Activated CD4-positive, alpha-beta T cell treated with anti-CD3 and anti-CD28 coated beads, Interleukin-2, Interleukin-4, amounts not matched to agents 100 ng/mL and 50 ng/mL, durations not matched to agents 16 hours and 8 hours (primary cell): ENCODE data around the gene DBX1.
"Not testable (repeated sequence)": the region's sequence is repeated elsewhere in the genome, so short reads cannot be mapped to it uniquely, and the experiment has no call there.

Experiments used
- DNase-seq: peaks from one replicate; pipeline ENCODE4 v3.0.0-alpha.2; 2020; ENCODE audit warnings: low spot score

DBX1 gene

DNA sequence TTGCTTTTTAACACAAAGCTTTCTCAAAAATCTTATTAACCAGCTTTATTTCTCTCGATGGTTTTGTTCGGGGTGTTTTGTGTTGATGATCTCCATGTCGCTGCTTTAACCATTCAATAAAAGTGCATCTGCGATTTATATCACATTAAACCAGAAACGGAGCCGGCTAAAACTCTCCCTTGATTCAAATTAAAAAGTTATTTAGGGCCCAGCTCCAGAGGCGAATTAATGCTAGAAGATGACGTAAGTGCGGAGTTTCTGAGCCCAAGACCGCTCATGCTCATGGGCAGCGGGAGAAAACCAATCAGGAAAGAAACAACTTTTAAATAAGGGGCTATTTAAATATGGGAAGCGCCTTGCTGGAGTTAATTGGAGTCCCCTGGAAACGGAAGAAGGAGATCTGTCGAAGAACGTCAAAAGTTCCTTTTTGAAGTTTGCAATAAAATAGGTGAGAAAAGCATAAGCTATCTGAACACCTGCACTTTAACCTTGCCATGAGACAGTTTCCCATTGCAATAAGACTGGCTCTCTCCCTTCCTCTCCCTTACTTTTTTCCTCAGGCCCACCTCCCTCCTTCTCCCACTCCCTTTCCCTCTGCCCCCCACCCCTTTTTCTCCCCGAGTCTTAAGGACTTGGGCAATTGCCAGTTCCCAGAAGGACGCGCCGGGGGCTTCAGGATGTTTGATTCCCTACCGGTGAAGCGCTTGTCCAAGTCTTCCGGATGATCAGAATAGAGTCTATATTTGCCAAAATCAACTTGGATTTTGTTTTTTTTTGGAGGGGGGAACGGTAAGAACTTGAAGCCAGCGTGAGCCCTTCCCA lies 1.9 kb upstream of the DBX1 start:
- DNase-seq = no peak

DNA sequence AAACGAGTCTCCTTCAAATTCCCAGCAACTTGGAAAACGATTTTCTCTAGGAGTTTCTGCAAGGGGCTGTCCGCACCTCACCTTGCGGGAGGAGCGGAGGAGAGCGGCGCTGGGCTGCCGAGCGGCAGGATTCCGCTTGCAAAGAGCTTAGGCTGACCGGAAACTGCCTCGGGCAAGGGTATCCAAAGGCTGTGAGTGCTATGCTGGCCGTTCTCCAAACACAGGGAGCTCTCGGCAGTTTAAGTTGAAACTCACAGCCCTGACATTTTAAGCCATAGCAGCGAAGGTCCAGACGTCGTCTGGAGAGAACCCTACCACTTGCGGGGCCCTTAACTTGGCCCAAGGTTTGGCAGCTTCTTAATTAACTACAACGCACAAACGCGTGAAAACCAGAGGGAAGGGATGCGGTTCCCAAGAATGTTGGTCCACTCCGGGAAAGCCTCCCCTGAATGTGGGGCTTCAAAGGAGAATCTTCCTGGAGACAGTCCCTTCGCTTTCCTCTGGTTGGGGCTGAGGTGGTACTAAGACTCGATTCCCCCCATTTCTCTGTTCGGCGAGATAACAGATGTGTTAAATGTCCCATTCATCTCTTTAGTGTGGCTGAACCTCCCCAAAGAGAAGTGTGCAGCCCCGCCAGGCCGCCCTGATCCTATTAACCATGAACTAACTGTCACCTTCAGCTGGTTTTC lies 1.1 kb upstream of the DBX1 start:
- no peak for DNase-seq

DNA sequence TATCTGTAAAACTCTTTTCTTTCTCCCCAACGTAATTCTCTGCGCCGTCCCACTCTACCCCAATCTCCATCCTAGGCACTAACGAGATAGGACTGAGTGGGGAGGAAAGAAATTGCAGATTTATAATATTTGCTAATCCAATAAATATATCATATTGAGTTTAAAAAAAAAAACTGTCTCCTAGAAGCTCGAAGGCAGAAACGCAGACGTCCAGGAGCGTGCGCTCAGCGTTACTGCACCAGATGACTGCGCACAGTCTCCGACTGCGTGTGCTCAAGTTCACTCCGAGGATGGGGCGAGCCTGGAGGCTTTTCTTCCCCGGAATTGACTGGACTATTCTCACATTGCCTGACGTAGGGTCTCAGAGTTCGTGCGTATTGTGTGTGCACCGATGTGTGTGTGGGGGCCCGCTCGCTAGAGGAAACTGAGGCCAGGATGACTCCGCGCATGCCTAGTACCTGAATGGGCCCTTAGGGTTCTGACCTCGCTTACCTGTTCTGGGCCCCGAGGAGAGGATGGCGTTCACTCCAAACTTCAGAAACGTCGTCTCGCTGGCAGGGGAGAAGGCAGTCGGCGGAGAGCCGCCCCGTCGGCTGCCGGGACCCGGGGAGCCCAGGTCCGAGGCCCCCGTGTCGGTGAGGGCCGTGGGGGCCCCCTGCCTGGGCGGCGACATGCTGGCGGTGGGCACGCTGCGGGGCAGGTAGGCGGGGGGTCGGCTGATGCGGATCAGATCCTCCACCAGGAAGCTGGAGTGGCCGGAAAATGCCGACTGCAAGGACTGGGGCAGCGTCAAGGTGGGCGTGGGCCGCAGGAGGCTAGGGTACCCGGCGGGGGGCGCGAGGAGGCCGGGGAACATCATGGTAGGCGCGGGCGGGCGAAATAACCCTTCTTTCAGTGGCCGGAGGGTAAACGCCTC lies 551 bp downstream of the DBX1 start:
- no peak for DNase-seq

DNA sequence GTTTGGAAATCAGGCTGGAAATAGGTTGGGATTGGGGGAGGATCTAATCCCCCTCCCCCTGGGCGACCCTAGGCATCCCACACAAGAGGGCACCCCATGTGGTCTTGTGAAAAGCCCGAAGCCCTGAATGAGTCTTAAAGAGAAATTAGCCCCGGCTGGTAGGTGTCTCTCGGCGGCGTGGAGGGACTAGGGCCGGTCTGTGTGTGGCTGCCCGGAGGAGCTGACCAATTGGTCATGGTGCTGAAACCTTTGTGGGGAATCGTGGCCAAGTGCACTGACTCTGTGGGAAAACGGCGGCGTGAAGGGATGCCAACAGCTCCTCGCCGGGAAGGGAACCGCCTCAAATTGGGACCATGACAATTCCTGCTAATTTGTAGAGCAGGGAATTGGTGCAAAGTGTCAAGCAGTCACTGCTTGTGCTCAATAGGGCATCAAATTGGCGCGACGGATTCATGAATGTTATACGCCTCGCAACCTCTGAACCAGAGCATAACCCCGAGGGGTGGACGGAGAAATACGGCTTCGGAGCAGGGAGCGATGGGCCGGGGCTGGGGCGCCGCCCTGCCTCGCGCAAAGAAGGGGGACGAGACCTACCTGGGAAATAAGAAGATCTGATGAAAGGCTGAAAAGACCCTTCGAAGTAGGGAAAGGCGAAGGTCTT lies 1.5 kb downstream of the DBX1 start:
- no peak for DNase-seq

DNA sequence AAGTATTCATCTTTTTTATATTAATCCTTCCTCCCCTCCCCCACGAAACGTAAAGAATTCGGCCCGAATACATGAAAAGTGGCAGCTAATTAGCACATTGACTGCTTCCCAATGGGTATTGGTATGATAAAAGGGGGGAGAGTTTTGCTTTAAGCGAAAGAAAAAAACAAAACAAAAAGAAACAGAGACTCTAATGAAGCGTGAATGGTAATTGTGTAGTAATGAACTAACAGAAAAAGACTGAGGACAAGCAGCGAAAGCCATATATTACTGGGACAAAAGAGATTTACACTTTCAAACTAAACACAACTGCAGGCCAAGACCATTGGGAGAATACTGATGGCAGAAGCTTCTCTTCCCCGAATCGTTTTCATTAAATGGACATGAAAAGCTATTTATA lies 2.5 kb downstream of the DBX1 start:
- no peak for DNase-seq

DNA sequence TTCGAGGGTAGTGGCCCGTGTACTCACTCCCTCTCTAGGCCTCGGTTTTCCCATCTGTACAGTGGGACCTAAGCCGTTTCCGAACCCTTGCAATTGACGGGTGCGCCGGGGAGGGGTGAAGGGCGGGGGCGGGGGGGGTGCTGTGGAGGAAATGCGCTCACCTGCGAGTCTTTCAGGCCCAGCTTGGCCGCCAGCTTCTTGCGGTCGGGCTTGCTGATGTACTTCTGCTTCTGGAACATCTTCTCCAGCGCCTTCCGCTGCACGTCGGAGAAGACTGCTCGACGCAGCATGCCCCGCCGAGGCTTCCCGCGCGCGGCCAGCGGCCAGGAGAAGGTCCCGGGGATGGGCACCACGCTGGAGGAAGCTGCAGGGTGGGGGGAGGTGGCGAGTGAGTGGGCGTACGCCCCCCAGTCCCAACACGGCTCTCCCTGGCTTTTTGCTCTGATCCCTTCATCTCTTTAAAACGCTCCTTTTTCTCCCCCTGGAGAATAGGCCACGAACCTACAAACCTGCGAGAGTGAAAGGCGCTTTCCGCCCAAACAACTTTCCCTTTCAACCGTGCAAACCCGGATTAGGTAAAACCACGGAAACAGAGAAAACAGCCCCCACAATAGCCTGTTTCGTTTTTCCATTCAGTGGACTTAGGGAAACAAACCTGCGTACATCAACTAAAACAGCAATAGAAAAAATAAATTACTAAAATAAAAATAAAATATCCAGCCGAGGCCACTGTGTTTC lies 3.2 kb downstream of the DBX1 start:
- no peak for DNase-seq

DNA sequence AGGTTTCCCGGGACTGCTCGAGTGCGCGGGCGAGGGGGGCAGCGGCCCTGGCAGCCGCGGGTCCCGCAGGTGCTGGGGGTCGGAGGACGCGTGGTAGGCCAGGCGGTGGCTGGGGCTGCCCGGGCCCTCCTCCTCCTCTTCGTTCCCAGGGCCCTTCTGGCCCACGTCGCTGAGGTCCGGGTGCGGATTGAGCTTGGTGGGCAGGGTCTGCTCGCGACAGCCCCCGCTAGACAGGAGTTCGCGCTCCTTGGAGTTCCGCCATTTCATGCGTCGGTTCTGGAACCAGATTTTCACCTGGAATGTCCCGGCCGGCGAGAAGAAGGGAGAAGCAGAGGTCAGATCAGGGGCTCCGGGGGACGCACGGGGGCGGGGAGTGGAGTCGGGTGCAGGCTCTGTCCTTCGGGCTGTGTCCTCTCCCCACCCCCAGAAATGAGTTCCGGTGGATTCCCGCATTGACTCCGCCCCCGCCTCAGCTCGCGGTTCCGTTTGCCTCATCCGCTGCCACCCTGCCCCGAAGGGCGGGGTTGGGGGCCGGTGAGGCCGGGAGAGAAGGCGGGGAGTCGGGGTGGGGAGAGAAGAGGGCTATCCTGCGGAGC lies 3.9 kb downstream of the DBX1 start:
- DNase-seq = no peak

DNA sequence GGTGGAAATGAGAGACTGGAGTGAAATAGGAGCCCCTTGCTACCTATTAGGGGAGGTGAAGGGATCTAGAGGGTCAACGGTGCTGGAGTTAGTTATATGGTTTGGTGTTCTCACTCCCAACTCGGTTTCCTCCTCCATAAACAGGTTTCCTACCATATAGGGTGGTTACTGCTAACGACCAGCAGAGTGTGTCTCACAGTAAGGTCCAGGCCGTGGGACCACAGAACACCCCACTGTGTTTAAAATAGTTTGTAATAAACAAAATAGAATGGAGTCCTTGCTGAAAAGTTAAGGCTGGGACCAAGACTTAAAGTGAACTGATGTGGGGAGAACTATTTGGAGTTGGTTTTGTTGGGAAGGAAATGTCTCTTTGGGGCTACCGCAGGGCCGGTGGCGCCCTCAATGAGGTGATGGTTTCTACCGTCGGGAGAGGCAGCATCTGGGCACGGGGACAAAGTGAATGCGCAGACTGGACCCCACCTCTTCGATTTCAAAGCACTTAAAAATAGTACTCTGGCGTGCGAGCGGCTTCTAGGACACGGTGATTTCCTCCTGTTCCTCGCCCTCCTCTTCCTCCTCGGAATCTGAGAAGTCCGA lies 4.5 kb downstream of the DBX1 start:
- DNase-seq = no peak

DNA sequence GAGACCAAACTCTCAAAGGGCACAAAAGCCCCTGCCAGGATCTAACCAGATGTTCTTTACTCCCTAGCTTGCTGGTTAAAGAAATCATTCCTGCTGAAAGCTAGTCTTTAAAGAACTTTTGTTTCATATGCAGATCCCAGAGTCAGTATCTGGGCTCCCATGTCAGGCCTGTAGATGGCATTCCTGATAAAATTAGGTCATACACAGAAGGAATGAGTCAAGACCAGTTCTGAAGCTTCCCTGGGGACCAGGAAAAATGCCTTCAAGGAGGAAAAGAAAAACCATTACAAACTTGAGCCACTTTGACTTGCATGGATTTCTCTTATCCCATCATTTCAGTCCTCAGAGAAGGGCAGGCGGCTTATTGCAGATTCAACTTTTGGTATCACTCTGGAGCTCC lies 5.9 kb downstream of the DBX1 start:
- DNase-seq = no peak

DNA sequence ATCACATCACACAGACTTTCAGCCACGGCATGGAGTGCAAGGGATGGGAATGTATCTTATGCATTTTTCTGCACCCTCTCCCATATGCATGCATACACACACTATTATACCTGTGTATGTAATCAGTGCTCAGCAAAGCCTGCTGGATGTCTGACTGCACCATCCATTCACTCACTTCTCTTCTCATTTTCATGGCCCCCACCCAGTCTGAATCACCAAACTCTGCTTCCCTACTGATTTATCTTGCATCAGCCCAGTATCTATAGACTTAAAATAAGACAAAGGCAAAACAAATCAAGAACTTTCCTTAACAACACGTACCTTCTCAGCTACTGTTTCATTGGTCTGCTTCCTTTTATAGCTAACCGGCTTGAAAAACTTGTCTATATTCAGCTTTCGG lies 21.6 kb downstream of the DBX1 start:
- no peak for DNase-seq

DNA sequence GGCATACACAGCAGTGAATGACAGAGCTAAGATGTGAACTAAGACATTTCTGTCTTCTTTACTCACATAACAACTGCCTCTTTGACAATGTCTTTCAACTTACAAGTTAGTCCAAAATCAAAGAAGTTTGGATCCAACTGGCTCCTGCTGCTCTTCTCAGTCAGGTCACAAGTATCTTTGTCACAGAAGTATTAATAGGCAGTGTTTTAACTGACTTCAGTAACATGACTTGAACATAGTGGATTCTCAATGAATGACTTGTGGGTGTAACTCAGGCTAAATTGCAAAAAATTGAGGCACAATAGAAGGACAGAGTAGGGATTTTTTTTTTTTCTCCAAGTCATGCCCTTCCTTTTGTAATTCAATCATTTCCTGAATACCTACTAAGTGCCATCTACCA lies 22.6 kb downstream of the DBX1 start:
- DNase-seq = no peak

DNA sequence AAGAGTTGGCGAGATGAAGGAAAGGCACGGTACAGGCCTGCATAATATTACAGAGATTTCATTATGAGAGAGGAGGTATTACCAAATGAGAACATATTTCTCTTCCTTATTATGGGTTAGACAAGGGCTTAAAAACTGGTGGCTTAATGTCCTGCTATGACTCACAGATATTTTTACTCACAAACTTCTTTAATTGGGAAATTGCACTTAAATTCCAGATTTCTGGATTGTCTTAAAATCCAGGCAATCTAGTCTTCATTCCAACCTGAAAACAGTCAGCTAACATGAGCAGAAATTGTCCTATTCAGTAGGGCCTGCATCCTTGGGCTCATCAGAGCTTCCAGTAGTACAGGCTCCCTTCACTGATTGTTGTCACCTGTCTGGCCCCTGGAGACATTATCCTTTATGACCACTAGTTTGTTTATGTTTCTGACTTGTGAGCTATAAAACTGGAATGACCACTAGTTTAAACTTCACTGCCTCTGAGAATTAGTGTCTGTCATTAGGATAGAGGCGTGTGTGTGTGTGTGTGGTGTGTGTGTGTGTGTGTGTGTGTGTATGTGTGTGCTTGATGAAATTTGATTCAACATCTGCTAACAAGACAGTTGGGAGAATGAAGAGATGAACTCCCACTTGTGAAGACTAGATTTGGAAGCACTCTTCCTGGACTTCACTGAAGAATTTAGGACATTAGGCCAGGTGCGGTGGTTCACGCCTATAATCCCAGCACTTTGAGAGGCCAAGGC lies 25.1 kb downstream of the DBX1 start:
- DNase-seq = no peak

DNA sequence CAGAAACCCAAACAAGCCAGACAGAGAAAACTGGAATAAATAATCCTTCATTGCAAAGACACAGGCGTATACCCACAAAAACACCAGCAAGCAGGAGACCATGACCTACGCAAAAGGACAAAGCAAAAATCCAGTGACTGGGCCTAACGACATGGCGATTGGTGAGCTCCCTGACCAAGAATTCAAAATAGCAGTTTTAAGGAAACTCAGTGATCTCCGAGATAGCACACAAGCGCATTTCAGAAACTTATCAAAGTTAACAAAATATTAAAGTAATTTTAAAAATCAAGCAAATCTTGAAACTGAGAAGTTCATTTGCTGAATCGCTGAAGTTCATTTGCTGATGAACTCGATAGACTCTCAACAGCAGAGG lies 27.6 kb downstream of the DBX1 start:
- DNase-seq = no peak

DNA sequence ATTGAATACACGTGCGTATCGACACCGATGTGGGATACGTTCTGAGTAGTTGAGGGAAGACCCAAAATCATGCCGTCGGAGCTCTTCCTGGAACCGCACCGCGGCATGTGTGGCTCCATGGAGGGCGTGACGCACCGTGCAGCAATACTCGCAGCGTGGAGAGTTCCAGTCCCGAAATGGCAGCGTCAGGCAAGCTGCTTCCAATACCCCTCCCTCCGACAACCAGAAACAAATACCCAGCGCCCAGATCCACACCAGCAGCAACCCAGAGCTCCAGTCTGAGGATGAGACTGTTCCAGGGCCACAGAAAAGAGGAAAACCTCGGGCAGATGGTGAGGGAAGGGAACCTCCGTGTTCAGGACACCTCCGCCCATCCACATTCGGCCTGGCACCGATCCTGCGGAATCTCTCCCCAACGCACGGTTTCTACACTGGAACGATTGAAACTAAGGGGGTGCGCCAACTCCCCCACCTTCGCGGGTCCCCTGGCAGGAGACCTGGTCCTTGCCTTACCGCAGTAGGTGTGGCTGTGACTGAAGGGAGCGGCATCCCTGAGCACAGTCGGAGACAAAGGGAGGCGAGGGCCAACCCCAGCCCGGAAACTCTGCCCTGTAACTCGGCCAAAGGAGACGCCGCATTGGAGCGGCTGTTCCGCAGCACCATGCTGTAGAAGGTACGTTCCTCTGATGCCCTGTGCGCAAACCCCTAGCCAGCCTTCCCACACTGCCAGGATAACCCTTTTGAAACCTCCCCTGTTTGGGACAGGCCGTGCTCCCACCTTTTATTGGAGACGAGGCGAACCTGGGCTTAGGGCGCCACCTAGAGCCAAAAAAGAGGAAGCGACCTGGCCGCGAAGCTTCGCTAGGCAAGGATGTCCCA lies 28.2 kb downstream of the DBX1 start:
- DNase-seq = peak; percentile 35

DNA sequence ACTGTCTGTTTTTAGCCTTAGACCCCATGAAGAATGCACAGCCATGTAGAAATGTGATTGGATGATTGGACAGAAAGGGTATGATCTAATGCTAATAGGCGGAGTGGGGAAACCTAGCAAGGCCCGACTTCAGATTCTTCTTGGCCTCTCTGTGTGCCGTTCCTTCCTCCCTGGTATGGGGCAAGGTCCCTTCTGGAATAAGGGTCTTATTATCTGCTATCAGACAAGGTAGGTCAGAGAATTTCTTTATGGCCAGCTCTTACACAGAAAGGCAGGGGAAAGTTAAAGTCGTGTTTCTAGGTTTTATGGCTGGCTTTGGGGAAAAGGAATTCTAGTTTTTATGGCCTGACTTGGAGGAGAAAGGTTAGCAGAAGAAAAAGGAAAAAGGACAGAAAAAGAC lies 30.6 kb downstream of the DBX1 start:
- no peak for DNase-seq

DNA sequence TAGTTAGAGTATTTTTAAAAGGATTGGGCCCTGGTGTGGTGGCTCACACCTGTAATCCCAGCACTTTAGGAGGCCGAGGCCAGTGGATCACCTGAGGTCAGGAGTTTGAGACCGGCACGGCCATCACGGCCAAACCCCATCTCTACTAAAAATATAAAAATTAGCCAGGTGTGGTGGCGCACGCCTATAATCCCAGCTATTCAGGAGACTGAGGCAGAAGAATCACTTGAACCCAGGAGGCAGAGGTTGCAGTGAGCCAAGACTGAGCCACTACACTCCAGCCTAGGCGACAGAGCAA lies 31.8 kb downstream of the DBX1 start:
- not testable (repeated sequence) for DNase-seq

DNA sequence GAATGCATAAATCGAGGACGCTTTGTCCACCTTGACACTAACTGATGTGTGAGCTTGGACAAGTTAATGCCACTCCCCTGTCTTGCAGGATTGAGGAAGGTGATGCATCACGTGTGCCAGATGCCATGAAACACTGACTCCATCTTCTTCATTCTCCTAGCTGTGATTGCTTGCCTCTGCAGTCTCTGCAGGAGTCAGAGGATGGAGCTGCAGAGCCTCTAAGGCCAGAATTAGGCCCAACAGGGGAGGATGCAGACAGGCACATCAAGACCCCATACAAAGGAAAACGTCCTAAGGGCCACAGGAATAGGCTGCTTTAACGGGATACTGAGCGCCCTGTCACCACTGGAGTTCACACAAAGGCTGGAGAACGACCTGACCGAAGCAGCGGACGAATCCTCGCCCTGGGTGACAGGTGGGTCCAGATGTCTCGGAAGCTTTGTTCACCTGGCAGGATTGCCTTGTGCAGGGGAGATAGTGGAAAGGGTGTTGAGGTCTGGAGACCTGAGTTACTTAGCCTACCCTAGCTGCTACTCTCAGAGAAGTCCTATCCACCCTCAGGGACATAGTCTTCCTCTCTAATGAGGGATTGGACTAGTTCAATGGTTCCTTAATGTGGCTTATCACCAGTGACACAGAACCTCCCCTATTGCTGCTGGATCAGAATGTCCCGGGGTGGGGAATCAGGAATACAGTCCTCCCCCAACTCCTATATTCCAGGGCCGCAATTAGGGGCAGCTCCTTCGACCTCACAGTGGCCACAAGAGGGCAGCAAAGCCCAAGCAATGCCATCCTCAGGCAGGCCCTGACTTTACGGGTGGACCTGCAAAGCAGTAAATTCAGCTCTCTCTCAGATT lies 32.4 kb downstream of the DBX1 start:
- peak; percentile 74 for DNase-seq

DNA sequence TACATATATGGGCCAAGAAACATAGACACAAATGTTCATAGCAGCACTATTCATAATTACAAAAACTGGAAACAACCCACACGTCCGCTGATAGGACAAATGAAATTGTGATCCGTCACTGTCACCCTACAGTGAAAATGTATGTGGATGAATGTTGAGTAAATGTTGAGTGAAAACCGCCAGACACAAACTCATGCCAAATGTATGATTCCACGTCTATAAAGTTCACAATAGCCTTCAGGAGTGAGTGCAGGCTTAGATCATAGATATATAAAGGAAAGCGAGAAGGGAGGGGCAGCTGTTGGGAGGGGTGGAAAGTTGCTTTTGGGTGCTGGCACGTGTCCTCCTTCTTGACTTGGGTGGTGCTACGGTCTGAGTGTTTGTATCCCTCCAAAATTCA lies 33.6 kb downstream of the DBX1 start:
- no peak for DNase-seq
